Hematopoietic multipotent progenitor cell treated with erythropoietin and hydrocortisone succinate and interleukin-3 and kit ligand, for 17 days (in vitro differentiated cells): ENCODE results near the gene IGF1.
"Not testable (repeated sequence)": the region's sequence is repeated elsewhere in the genome, so short reads cannot be mapped to it uniquely, and the experiment has no call there.

ENCODE experiments used
- DNase-seq: peaks from one replicate; pipeline ENCODE4 v3.0.0-alpha.2; 2015; ENCODE audit warnings: low spot score

The IGF1 gene

DNA sequence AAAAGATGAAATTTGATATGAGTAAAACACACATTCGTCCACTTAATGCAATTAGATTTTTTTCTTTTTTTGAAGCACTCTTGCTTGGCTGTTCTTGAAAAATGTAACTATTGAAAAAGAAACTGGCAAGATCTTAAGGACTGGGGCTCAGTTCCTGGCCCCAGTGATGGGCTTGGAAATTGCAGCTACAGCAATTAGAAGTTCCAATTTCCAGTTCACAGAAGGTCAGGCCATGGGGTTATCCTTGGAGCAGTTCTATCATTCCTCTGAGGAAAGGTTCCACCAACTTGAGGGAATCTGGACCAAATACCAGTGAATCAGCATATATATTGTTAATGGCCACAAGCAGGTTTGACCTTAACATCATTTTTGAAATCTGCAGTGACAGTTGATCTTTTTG lies 18.9 kb downstream of the IGF1 start:
- DNase-seq: no peak

DNA sequence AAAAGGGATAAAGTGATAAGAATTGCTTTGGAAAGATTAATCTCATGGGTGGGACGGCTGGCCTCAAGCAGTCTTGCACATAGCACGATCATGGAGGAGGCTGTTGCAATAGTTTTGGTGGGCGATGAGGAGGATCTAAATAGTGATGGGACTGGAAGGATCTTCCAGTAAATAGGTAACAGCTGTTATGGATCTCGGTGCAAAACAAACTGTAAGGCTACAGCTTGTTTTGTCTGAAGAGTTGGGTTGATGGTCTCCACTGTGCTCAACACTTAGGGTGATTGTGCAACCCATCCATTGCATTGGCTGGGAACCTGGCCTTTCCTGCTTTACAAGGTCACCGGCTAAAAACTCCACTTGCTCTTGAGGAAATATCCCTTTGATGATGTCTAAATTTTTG lies 21.0 kb downstream of the IGF1 start:
- DNase-seq: no peak

DNA sequence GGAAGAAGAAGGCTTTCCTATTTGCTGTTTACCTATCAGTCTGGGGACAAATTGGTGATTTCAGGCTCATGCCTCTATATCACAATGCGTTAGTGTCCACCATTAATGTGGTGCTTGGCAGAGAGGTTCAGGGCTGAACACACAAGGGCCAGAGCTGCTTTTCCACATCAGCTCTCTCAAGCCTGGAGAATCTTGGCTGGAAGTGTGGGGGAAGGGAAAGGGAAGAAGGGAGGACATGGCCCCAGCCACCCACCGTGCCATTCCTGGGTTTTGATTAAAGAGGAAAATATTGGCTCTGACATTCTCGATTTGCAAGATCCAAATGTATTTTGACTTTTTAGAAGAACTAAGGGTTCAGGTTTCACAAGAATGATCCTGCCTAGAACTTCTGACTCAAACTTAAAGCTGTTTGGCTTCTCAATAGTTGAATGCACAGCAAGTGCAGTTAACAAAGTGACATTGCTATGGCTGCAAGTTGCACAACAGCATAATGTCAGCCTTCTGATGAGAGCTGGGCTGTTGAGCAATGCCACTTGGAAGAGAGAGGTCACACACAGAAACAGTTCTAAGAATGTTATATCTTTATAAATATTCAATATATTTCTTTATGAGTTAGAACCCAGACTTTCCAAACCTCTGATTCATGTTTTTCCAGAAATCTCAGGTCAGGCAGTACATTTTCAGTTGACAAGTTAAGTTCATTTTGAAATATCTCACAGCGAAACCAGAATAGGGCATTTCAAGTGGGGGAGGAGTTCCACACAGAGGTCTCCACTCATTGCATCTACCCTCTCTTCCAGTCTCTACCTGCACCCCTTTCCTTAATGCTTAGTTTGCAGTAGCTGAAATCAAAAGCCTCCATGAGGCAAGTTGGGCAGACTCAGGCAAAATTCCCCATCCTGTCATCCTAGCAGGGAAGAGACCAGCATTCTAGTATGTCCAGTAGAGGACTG lies 25.3 kb downstream of the IGF1 start:
- no peak for DNase-seq

DNA sequence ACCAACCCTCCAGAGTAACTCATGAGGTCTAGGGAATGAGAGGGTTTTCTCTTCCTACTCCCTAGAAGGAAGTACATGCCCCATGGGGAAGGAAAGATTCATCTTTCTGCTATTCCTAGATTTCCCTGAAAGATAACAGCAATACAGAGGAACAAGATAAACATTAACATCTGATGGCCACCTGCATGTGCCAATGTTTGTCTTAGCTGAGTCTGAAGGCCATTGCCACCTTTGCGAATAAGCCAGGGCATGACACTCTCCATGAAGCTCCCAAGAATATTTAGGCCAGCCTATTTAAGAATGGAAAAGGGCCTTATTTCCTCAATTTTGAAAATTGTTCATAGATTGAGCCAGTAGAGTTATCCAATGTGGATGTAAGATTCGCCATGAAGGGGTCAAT lies 26.0 kb downstream of the IGF1 start:
- no peak for DNase-seq

DNA sequence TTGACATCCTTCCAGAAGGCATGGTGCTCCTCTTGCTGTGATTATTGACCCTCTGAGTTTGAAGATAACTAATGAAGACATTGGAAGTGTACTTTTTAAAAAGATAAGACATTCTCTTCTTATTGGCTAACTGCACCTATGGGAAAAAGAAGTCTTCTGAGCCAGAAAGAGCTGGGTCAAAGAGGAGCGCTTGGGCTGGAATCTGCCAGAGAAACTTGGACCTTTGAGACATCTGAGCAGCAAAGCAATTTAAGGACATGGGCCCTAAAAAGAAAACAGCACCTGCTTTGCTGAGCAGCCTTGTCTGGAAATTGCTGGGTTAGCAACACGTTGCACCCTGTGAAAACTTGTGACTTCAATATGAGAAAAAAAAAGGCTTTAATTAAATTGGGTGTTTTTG lies 27.8 kb downstream of the IGF1 start:
- no peak for DNase-seq

DNA sequence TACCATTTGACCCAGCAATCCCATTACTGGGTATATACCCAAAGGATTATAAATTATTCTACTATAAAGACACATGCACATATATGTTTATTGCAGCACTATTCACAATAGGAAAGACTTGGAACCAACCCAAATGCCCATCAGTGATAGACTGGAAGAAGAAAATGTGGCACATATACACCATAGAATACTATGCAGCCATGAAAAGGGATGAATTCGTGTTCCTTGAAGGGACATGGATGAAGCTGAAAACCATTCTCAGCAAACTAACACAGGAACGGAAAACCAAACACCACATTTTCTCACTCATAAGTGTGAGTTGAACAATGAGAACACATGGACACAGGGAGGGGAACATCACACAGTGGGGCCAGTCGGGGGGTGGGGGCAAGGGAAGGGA lies 31.3 kb downstream of the IGF1 start:
- not testable (repeated sequence) for DNase-seq

DNA sequence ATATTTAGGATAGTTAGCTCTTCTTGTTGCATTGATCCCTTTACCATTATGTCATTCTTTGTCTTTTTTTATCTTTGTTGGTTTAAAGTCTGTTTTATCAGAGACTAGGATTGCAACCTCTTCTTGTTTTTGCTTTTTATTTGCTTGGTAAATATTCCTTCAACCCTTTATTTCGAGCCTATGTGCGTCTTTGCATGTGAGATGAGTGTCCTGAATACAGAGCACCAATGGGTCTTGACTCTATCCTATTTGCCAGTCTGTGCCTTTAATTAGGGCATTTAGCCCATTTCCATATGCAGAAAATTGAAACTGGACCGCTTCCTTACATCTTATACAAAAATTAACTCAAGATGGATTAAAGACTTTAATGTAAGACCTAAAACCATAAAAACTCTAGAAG lies 32.9 kb downstream of the IGF1 start:
- not testable (repeated sequence) for DNase-seq

DNA sequence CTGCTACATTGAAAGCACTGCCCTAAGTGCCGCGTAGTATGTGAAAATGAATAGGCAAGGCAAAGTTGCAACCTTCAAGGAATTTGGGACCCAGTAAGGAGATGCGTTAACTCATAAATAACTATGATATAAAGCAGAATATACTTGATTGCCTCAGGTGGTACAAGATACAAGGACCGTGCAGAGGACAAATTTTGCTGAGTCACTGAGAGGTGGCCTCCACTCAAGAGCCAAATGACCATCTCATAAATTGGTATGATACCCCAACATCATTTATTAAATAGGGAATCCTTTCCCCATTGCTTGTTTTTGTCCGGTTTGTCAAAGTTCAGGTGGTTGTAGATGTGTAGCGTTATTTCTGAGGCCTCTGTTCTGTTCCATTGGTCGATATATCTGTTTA lies 35.7 kb downstream of the IGF1 start:
- no peak for DNase-seq

DNA sequence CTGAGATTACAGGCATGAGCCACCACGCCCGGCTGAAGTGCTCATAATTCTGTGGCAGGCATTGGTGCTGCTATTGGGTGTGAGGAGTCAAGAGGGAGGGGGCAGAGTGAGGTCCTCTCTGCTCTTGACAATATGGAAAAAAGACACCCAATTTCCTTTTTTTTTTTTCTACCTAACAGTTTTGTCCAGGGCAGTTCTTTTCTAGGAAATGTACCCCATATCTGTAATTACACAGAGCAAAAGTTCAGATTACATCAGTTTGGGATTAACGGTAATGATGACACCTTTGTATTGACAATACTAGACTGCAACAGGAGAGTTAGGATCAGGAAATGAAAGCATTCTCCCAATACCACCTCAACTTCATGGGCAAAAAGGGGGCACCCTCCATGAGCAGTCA lies 36.3 kb downstream of the IGF1 start:
- DNase-seq: no peak

DNA sequence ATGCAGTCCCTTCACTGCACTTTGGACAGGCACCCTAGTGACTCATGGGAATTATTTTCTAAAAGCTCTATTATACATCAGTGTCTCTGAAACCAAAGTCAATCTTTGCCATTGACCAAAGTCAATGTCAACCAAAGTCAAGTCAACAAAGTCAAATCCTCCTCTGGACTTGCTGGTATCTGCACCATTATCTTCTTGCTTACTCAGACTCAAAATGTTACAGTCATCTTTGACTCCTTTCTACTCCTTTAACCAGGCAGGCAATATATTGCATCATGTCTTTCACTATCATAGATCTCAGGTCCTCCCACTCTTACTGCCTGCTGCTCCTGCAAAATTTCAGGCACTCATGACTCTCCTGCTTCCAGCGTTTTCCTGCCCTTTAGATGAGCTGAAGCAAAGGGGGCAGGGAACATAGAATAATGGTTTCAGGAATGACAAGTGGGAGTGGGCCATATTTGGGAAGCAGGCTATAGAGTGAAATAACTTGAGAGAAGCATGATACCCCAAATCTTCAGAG lies 39.2 kb downstream of the IGF1 start:
- DNase-seq: no peak

DNA sequence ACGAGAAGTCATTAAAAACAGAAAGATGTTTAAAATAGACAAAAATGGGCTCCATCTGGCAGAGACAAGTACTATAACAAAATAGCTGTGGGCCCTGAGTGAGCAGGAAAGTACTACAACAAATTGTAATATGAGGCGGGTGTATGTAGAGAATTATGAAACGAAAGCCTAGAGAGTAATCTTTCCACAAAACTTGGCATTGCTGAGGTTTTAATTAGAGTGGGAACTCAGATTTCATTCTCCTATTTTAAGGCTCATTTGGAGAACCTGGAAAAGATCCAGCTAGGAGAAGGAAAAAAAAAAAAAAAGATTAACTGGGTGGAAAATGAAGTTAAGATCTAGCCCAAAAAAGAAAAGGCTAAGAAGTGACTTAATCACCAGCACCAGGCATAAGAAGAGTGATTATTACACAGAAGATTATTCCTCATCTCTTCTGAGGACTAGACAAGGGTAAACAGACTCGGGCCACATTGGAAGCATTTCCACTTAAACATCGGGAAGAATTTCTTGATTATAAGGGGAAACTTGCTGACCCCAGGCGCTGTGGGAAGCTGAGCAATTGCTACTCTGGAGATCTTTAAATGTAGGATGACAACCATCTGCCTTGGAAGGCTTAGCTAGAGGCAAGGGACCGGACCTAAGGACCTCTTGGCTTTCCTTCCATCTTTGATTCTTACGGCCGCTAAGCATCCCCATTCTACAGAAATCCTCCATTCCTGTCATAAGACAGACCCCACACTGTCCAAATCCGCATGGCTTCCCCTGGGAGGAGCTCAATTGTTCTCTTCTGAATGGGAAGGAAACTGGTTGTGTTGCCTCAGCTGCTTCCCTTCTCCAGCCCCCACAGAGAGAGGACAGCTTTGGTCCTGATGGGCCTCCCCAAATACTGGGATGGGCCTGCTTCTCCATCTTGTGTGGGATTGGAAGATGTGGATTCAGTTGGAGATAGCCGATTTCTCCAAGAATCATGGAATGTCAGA lies 40.6 kb downstream of the IGF1 start:
- no peak for DNase-seq

DNA sequence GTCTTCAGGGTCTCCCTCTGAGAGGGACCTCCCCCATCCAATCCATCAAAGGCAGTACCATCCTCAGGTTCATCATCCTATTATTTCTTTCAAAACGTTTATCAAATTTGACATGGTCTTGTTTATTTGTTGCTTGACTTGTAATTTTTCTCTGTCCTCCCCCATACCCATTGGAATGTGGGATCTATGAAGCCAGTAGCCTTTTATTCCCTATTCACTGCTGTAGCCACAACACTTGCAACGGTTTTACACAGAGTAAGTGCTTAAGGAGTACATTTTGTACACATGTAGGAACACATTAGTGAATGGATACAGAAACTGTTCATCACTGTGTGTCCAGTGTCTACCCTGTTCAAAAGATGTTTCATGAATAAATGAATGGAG lies 41.5 kb downstream of the IGF1 start:
- no peak for DNase-seq

DNA sequence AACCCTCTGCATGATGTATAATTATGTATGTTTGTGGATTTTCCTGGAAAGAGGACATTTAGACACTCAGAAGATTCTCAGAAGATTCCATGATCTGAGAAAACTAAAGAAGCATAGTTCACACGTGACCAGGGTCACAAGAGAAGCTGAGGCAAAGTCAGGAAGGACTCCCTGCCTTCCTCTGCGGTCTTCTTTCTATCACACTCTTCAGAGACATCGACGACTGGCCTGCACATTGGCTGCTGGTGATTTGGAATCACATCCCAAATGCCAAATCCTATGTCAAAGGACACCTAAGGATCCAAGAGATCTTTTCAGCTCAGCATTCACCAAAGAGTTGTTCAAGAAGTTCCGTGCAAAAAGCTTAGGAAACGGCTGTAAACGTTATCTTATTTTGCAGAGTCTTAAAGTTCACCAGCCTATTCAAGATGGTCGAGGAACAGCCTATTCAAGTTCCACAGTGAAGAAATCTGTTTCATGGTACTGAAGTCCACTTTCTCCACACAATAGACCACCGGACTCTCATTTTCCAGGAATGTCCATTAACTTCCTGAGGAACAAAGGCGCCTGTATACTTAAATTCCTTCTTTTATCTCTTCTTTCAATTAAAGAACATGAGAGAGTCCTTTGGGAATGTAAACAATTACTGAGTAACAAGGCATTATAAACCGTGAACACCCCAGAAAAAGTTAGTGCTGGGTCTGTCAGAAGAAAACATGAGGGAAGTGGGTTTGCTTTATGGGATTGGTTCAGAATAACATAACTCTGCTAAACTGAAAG lies 42.1 kb downstream of the IGF1 start:
- no peak for DNase-seq

DNA sequence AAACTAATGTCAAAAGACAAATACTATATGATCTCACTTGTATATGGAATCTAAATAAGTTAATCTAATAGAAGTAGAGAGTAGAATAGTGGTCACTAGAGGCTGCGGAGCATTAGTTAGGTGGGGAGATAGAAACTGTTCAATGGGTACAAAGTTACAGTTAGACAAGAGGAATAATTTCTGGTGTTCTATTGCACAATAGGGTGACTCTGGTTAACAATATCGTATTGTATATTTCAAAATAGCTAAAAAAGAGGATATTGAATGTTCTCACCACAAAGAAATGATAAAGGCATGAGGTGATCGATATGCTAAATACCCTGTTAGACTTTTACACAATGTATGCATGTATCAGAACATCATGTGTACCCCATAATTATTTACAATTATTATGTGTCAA lies 42.9 kb downstream of the IGF1 start:
- DNase-seq: no peak

DNA sequence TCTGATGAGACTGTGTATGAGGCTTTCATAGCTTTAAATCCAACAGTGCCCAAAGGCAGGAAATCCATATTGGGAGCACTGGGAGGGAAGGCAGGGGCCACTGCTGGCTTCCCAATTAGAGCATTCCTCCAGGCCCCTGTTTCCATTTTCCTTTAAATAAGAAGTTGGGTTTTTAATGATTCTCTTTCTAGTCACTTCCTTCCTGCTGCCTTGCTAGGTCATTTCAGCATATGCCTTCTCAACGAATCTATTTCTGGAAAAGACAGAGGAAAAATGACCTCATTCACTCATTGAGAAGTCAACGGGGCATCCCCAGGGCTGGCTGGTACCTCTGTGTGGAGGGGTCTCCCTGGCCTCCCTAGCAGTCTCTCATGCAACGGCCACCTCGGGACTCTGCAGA lies 43.5 kb downstream of the IGF1 start:
- DNase-seq: no peak

DNA sequence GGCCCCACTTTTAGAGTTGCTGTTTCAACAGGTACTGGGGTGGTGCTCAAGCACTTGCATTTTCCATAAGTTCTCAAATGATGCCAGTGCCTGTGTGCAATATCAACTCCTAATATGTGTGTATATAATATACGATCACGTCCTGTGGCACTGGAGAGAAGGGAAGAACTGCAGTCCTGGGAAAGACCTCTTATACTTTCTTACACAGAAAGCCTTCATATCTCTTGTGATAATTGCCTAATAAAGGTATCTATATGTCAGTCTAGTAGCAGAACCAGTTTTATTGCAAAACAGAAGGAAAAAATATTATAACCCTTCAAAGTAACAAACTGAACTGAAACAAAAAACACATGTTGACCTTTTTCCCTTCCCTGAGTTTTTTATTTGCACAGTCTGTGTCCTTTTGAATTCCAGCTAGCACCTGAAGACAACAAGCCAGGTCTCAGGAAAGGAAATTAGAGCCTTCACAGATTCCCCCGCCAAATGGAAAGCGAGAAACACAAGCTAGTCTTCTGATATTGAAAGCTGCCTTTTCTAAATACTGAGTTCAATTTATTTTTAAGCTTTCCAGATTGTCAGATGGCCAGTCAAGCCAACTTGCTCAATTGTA lies 44.4 kb downstream of the IGF1 start:
- no peak for DNase-seq

DNA sequence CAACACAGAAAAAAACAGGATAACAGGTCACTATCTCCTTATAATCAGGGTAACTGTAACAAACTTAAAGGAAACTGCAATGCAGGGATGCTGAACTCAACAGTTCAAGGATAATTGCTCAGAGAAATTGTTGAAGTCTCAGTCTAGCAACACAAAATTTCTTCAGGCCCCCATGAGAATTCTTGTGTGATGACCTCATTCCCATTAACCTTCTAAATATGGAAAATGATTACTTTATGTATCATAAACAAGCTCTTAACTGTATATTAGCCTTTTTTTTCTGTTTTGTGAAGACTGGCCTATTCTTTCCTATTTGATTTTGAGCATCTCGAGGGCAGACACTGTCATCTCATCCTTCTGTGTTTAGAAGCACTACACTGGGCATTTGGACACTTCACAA lies 47.1 kb downstream of the IGF1 start:
- DNase-seq: no peak

DNA sequence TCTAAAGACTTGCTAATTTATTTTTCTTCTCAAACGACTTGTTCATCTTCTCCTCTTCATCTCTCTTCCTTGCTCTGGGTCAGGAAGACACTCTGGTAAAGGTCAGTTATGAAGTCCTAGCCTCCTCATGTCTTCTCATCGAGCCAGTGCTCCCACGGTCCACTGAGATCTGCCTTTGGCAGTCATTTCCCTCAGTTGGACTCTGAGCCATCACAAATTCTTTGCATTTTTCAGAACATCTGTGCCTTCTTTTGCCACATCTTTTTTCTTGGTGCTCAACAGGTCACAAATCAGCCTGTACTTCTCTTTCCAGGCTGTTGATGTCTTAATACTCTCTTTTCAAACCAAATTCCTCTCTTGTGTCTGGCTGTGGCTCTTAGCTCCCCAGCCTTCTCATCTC lies 49.7 kb downstream of the IGF1 start:
- no peak for DNase-seq

DNA sequence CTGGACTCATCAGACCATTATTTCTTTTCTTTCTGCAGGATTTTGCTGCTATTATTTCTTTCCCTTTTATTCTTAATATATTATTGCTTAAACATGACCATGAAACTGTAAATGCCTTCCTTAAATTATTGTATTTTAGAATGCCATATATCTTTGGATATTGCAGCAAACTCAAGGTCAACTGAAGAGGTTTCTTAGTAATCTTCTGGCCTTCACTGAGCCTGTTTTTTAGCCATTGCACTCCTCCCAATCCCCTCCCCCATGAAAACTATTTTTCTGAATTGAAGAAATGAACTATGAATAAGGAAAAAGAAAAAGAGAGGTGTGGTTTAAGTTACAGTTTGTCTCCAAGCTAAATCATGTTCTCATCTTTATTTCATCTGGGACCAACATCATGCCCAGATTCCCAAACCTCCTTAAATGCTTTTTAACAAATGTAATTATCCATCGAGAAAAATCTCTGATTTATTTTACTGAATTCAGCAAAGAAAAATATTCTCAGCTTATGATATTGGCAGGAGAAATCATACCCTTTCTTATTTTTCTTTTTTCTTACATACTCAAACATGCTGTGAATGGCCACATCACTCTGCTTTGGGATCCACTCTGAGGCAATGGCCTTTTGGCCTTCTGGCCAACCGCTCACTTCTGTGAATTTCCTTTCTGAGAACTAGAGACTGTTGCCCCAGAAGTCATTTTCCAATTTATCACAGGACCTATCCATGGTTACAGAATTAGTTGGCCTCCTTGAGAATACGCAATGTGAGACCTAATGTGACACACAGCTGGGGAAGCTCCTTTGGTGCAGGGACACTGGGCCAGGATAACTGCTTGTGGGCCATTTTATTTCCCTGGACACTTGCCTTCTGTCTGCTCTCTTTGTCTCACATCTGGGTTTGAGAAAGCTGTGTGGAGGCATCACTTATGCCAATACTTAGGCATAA lies 50.9 kb downstream of the IGF1 start:
- no peak for DNase-seq

DNA sequence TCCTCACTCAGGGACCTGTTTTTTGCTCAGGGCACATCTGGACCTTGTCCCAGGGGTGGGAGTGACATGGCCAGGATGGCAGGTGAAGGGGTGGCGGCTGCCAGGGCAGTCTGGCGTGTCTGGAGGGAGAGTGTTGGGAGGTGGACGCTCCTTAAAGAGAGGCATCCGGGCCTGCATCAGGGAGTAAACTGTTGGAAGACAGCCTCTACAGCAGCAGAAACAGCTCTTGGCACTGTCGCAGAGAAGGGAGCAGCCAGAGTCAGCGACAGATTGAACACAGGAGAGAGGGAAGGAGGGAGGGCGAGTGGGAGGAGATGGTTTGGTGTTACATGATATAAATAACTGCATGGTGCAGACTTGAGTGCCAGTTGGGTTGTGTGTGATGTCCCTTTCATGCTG lies 52.8 kb downstream of the IGF1 start:
- DNase-seq: no peak
